ENCODE results near the gene ROCK2.

GRCh38 chr2:11160256-11160655, 184.2 kb downstream of the ROCK2 start:
- TF ChIP-seq TEAD4 (IDR thresholded peaks at IDR 0.05; ENCODE audit: low read depth, low read length), result no peak
- TF ChIP-seq CHD2 (IDR thresholded peaks at IDR 0.05; ENCODE audit: low read length), result no peak
- no peak for TF ChIP-seq CTCF (IDR thresholded peaks at IDR 0.05; ENCODE audit: control extremely low read depth in 1 of 3, insufficient read depth in 1 of 3, low read depth in 1 of 3, low read length in 3 of 3)
- no peak for TF ChIP-seq EZH2 (IDR thresholded peaks at IDR 0.05; ENCODE audit: low read depth, low read length, severe bottlenecking)

Data from H1 (cell line).